Mucosa of descending colon (tissue), 3 donors: ENCODE results near the gene GNB1. TPM values are rescaled to one million over a fixed set of nuclear protein-coding genes. Genes with fewer than 3 reads are reported as not detected.
A peak's percentile ranks its signal among the peaks of the same experiment; 100 is the strongest.

Experiments used
- ATAC-seq: fragments of 200-7000 bp; cut with Tn5 transposase; one replicate; pipeline ENCODE4 v1.9.1; 2020; ENCODE audit warnings: mild to moderate bottlenecking, moderate library complexity
- DNase-seq, 3 donors: peaks; one replicate each; pipeline ENCODE4 v3.0.0-alpha.2; 2020
- H3K36me3 ChIP-seq: fragments of 200-600 bp; one replicate; pipeline ENCODE4 v1.8.0; 2021; ENCODE audit warnings: low read depth, mild to moderate bottlenecking
- H3K4me1 ChIP-seq: fragments of 200-600 bp; one replicate; pipeline ENCODE4 v1.8.0; 2021; ENCODE audit warnings: low read depth, mild to moderate bottlenecking
- H3K4me3 ChIP-seq: fragments of 200-600 bp; one replicate; pipeline ENCODE4 v1.8.0; 2021; ENCODE audit warnings: mild to moderate bottlenecking
- H3K9me3 ChIP-seq: fragments of 200-600 bp; one replicate; pipeline ENCODE4 v1.8.0; 2021; ENCODE audit warnings: mild to moderate bottlenecking
- intact Hi-C, 2 donors: fragments of 100-400 bp; cut with DNase I in 1 of 2; cut with micrococcal nuclease in 1 of 2; formaldehyde crosslinking; loops; one replicate each; pipeline versions ENCODE4 v1.11.0 to v1.11.1; 2022; cut with DNase I, micrococcal nuclease
- total RNA-seq, 3 donors: library from RNA; stranded (reverse); fragmentation: NEBNext Ultra II Directional in 2 of 3; extraction: Animal tissue kit (Norgen Biotek cat#: 25700) in 2 of 3; gene quantifications; one replicate each; pipeline versions ENCODE4 v1.2.1 to v1.2.4, GENCODE V29; 2021 to 2023
- TF ChIP-seq, protein P1 (sequence below): fragments of 200-600 bp; IDR thresholded peaks from one replicate; pipeline ENCODE4 v1.8.0; 2022; ENCODE audit warnings: antibody characterized with exemption, mild to moderate bottlenecking
- donor health status: DM: no; HTN: no; CAD: no; lungs with moderate emphysema.
- donor health status: DM: no; HTN: no; CAD: no.
- donor health status: DM: no; HTN: yes; CAD: no.

GNB1 gene
- total RNA-seq, 3 donors from 2014 or later, result 314 to 329 (median 318) TPM

DNA sequence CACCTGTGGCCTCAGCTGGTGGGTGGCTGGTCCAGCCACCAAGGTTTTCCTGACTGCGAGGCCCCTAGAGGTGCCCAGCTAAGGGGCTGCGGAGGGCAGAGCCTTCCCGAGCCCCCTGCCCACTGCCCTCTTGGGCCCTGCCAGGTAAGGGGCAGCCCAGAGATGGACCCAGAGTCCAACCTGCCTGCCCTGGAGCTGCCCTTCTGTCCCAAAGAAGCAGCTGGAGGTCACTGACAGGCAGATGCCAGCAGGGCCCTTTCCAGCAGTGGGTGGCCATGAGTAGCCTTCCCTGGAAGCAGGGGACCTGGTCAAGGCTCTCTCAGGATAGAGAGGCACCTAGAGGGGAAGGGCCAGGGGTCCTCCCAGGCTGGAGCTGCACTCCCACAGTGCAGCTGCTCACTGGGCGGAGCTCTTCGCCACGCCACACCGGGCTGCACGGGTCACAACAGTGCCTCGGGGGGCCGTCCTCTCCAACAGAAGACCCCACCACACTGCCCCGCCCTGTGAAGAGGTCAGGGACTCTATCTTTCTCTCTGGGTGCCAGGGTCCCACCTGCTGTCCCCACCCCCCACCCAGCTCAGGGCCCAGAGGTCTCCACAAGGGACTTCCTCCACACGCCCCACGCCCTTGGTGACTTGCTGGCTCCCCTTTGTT is 10.9 kb upstream of the GNB1 start:
- ATAC-seq (no peak), DNase-seq (peak in 1 of 3 donors; percentile 36)
- Histone ChIP-seq H3K9me3 (no peaks in the 10 kb centered on the region), H3K4me1 (peaks cover 4% of the 10 kb centered on the region), H3K4me3 (no peak overlapping the region), H3K36me3 (no peaks in the 10 kb centered on the region)
- TF ChIP-seq, protein P1, sequence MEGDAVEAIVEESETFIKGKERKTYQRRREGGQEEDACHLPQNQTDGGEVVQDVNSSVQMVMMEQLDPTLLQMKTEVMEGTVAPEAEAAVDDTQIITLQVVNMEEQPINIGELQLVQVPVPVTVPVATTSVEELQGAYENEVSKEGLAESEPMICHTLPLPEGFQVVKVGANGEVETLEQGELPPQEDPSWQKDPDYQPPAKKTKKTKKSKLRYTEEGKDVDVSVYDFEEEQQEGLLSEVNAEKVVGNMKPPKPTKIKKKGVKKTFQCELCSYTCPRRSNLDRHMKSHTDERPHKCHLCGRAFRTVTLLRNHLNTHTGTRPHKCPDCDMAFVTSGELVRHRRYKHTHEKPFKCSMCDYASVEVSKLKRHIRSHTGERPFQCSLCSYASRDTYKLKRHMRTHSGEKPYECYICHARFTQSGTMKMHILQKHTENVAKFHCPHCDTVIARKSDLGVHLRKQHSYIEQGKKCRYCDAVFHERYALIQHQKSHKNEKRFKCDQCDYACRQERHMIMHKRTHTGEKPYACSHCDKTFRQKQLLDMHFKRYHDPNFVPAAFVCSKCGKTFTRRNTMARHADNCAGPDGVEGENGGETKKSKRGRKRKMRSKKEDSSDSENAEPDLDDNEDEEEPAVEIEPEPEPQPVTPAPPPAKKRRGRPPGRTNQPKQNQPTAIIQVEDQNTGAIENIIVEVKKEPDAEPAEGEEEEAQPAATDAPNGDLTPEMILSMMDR, result no peak
- intact Hi-C loops, result loop anchor here in 1 of 2 donors (10.0 kb wide), 1 partner anchor 117 kb away; no protein-coding TSS in a partner anchor

DNA sequence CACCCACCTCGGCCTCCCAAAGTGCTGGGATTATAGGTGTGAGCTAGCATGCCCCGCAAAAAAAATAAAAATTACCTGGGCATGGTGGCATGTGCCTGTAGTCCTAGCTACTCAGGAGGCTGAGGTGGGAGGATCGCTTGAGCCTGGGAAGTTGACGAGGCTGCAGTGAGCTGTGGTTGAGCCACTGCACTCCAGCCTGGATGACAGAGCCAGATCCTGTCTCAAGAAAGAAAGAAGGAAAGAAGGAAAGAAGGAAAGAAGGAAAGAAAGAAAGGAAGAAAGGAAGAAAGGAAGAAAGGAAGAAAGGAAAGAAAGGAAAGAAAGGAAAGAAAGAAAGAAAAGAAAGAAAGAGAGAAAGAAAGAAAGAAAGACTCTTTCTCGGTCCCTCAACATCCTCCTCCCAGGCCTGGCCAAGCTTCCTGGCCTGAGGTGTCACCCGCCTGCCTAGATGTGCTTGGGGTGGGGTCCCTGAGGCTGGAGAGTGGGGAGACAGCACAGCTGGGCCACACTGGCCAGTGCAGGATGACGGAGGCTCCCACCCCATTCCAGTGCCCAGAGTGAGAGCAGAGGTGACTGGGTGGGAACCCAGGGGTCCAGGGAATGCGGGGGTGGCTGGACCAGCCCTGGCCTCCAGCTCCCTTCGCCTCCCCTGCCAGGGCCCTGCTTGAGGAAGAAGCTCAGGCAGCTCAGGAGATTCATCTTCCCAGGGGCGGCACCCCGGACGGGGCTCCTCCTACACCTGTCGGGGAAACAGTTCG is 10.2 kb upstream of the GNB1 start:
- no peak overlapping the region for H3K4me3 ChIP-seq
- intact Hi-C loops, result loop anchor here in 1 of 2 donors (10.0 kb wide), 1 partner anchor 116 kb away; no protein-coding TSS in a partner anchor
- TF ChIP-seq, protein P1, result no peak
- ATAC-seq, result peak; percentile 16
- peaks cover 4% of the 10 kb centered on the region for H3K4me1 ChIP-seq
- H3K36me3 ChIP-seq, result no peaks in the 10 kb centered on the region
- DNase-seq, result peak in 1 of 3 donors; percentile 50
- no peaks in the 10 kb centered on the region for H3K9me3 ChIP-seq

DNA sequence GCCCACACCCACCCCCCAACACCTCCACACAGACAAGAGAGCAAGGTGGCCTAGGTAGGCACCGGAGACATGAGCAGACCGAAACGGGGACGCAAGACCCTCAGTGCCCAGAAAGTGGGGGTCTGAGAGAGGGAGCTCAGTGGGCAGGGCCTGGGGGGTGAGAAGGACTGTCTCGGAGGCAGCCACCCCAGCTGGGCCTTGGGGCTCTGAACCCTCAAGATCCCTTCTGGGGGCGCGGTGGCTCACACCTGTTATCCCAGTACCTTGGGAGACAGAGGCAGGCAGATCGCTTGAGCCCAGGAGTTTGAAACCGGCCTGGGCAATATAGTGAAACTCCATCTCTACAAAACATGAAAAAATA is 9.1 kb upstream of the GNB1 start:
- ATAC-seq, result no peak
- peaks cover 14% of the 10 kb centered on the region for H3K4me1 ChIP-seq
- no peaks in the 10 kb centered on the region for H3K9me3 ChIP-seq
- intact Hi-C loops, result loop anchor here in 1 of 2 donors (10.0 kb wide), 1 partner anchor 115 kb away; no protein-coding TSS in a partner anchor
- TF ChIP-seq, protein P1, result no peak
- H3K4me3 ChIP-seq, result no peak overlapping the region
- no peaks in the 10 kb centered on the region for H3K36me3 ChIP-seq
- DNase-seq, result no peak

DNA sequence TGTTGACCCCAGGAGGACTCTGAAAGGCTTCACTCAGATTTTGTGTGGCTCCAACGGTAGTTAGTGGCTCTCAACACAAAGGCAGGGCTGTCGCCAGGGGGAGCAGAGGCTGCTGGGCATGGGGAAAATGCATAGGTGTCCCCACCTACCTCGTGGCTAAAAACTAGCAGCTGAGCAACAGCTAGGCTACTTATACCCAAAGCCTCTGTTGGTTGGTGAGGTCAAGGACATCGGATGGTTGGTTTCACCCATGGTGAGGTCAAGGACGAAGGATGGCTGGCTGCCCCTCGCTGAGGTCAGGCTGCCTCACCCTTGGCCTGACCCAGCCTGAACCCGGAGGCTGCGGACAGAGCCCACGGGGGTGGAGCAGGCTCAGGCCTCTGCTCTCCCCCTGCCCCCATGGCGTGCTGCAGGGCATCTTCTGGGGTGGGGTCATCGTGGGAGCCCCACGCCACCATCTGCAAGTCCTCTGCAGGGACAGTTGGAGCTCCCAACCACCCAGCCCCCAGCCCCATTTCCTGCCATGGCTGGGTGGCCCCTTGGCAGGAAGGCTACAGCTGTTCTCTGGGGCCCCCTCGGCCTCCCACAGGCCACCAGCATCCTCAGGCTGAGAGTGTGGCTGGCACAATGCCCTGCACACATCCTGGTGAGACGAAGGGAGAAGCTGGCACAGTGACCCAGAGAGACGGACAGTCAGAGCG is 8.5 kb upstream of the GNB1 start:
- no peaks in the 10 kb centered on the region for H3K36me3 ChIP-seq
- intact Hi-C loops, result no loop called here
- DNase-seq (no peak), ATAC-seq (no peak)
- no peaks in the 10 kb centered on the region for H3K9me3 ChIP-seq
- TF ChIP-seq, protein P1, result no peak
- H3K4me1 ChIP-seq, result peaks cover 19% of the 10 kb centered on the region
- H3K4me3 ChIP-seq, result no peak overlapping the region

DNA sequence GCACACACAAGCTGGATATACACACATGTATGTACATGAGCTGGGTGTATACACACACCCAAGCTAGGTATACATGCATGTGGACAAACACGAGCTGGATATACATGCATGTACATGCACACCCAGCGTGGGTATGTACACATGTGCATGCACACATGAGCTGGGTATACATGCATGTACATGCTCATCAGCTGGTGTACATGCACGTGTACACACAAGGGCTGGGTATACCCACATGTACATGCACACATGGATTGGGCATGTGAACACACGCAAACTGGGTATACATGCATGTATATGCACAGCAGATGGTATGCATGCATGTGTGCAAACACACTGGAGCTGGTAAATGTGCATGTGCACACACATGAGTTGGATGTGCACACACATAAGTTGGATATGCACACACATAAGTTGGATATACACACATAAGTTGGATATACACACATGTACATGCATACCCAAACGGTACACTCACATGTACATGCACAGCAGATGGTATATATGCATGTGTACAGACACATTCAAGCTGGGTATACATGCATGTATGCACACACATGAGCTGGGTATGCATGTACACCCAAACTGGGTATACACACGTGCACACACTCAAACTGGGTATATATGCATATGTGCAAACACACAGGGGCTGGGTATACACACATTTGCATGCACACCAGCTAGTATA is 7.5 kb upstream of the GNB1 start:
- Histone ChIP-seq H3K4me1 (peaks cover 29% of the 10 kb centered on the region), H3K36me3 (no peaks in the 10 kb centered on the region), H3K4me3 (no peak overlapping the region), H3K9me3 (no peaks in the 10 kb centered on the region)
- DNase-seq, result no peak
- ATAC-seq, result no peak
- TF ChIP-seq, protein P1, result no peak
- intact Hi-C loops, result no loop called here
